Measurements from ENCODE around the gene WLS. TPM values are rescaled to one million over a fixed set of nuclear protein-coding genes. Genes with fewer than 3 reads are reported as not detected.

Gene WLS
- polyA plus RNA-seq, 1 donor from 2014 or later, result 8.8 TPM

DNA sequence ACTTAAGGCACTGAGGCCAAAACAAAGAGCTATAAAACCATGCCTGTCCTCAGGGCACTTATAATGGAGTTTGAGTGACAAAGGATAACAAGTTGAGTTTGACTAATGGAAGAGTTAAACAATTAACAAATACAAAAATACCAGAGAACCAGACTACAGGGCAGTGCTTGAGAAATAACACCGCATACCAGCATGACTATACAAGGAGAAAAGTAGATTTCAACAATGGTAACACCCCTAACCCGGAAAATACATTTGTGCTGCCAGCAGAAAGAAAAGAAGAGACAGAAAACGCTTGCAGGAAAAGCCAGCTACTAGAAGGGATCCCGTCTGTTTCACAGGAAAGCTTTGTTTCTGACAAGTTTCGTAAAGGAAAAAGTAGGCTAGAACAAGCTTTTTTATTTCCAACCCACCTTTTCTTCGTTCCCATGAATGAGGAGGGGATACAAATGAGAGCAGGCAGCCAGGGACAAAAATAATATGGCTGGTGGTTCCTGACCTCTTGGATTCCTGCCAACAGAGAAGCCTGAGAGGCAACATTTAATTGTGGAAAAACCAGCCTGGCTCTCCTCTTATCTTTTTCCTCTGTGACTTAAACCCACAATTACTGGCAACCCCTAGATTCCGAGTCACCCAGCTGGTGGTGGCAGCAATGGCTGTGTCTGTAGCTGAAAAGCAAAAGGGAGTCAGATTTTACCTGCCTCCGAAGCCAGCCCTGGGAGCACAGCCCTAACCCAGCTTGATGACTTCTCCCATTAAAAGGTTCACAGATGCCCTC is 56.5 kb downstream of the WLS start:
- TF ChIP-seq EP300 (conservative IDR thresholded peaks at IDR 0.05; ENCODE audit: poor library complexity, severe bottlenecking) (no peak), RAD21 (conservative IDR thresholded peaks at IDR 0.05) (no peak), POLR2AphosphoS5 (IDR thresholded peaks at IDR 0.05) (no peak), TAF1 (IDR thresholded peaks at IDR 0.05; ENCODE audit: low read depth) (no peak), MXI1 (conservative IDR thresholded peaks at IDR 0.05; ENCODE audit: poor library complexity, severe bottlenecking) (no peak), SMC3 (conservative IDR thresholded peaks at IDR 0.05; ENCODE audit: poor library complexity) (no peak), EZH2 (IDR thresholded peaks at IDR 0.05; ENCODE audit: borderline replicate concordance, insufficient read depth, low read length, poor library complexity, severe bottlenecking) (no peak)
- TF ChIP-seq, protein P1, sequence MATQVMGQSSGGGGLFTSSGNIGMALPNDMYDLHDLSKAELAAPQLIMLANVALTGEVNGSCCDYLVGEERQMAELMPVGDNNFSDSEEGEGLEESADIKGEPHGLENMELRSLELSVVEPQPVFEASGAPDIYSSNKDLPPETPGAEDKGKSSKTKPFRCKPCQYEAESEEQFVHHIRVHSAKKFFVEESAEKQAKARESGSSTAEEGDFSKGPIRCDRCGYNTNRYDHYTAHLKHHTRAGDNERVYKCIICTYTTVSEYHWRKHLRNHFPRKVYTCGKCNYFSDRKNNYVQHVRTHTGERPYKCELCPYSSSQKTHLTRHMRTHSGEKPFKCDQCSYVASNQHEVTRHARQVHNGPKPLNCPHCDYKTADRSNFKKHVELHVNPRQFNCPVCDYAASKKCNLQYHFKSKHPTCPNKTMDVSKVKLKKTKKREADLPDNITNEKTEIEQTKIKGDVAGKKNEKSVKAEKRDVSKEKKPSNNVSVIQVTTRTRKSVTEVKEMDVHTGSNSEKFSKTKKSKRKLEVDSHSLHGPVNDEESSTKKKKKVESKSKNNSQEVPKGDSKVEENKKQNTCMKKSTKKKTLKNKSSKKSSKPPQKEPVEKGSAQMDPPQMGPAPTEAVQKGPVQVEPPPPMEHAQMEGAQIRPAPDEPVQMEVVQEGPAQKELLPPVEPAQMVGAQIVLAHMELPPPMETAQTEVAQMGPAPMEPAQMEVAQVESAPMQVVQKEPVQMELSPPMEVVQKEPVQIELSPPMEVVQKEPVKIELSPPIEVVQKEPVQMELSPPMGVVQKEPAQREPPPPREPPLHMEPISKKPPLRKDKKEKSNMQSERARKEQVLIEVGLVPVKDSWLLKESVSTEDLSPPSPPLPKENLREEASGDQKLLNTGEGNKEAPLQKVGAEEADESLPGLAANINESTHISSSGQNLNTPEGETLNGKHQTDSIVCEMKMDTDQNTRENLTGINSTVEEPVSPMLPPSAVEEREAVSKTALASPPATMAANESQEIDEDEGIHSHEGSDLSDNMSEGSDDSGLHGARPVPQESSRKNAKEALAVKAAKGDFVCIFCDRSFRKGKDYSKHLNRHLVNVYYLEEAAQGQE (IDR thresholded peaks at IDR 0.05; ENCODE audit: borderline replicate concordance), result no peak
- TF ChIP-seq, protein P2, sequence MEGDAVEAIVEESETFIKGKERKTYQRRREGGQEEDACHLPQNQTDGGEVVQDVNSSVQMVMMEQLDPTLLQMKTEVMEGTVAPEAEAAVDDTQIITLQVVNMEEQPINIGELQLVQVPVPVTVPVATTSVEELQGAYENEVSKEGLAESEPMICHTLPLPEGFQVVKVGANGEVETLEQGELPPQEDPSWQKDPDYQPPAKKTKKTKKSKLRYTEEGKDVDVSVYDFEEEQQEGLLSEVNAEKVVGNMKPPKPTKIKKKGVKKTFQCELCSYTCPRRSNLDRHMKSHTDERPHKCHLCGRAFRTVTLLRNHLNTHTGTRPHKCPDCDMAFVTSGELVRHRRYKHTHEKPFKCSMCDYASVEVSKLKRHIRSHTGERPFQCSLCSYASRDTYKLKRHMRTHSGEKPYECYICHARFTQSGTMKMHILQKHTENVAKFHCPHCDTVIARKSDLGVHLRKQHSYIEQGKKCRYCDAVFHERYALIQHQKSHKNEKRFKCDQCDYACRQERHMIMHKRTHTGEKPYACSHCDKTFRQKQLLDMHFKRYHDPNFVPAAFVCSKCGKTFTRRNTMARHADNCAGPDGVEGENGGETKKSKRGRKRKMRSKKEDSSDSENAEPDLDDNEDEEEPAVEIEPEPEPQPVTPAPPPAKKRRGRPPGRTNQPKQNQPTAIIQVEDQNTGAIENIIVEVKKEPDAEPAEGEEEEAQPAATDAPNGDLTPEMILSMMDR (IDR thresholded peaks at IDR 0.05; ENCODE audit: poor library complexity, severe bottlenecking), result no peak
- Histone ChIP-seq H3K27me3 (ENCODE audit: insufficient read depth, low read depth, low read length) (no peaks in the 10 kb centered on the region), H3F3A (ENCODE audit: insufficient read depth, low read length, poor library complexity, severe bottlenecking) (peaks cover 6% of the 10 kb centered on the region), H3K9ac (ENCODE audit: low read length) (no peak overlapping the region), H3K4me2 (ENCODE audit: low read length) (no peak overlapping the region), H3K9me2 (ENCODE audit: insufficient read depth, low read length) (no peaks in the 10 kb centered on the region), H3K27ac (ENCODE audit: low read length) (no peak overlapping the region), H3K79me2 (replicated peaks; ENCODE audit: insufficient read depth, low read length) (no peaks in the 10 kb centered on the region), H3K9me3 (ENCODE audit: low read length) (no peaks in the 10 kb centered on the region), H4K20me1 (ENCODE audit: insufficient read depth) (no peaks in the 10 kb centered on the region), H3K4me3 (ENCODE audit: low read length) (no peak overlapping the region), H3K36me3 (ENCODE audit: insufficient read depth, low read length) (no peaks in the 10 kb centered on the region), H2AFZ (ENCODE audit: low read depth, low read length) (no peak overlapping the region)

DNA sequence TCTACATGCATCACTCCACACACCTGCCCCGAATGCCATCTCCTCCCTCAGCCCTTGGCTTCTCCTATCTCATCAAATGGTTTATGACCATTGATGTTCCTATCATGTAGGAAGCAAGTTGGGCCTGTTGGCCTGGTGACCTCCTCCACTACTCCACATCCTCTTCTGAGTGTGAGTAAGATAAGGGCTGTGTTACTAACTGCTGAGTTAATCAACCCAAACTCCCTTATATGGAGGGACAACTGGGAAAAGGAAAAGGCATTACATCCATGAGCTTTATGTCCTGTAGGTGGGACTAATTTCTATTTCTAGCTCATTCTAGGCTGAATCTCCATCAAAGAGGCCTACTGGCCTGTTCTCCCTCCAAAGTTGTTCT is 57.6 kb downstream of the WLS start:
- Histone ChIP-seq H2AFZ (ENCODE audit: low read depth, low read length) (no peak overlapping the region), H4K20me1 (ENCODE audit: insufficient read depth) (no peaks in the 10 kb centered on the region), H3K4me3 (ENCODE audit: low read length) (no peak overlapping the region), H3K9ac (ENCODE audit: low read length) (peak overlapping the region; percentile 59), H3F3A (ENCODE audit: insufficient read depth, low read length, poor library complexity, severe bottlenecking) (peaks cover 6% of the 10 kb centered on the region), H3K27ac (ENCODE audit: low read length) (peak overlapping the region; percentile 90), H3K4me2 (ENCODE audit: low read length) (no peak overlapping the region), H3K36me3 (ENCODE audit: insufficient read depth, low read length) (no peaks in the 10 kb centered on the region), H3K9me3 (ENCODE audit: low read length) (no peaks in the 10 kb centered on the region), H3K27me3 (ENCODE audit: insufficient read depth, low read depth, low read length) (no peaks in the 10 kb centered on the region), H3K79me2 (replicated peaks; ENCODE audit: insufficient read depth, low read length) (no peaks in the 10 kb centered on the region), H3K9me2 (ENCODE audit: insufficient read depth, low read length) (no peaks in the 10 kb centered on the region)
- TF ChIP-seq EZH2 (IDR thresholded peaks at IDR 0.05; ENCODE audit: borderline replicate concordance, insufficient read depth, low read length, poor library complexity, severe bottlenecking) (no peak), SMC3 (conservative IDR thresholded peaks at IDR 0.05; ENCODE audit: poor library complexity) (no peak), POLR2AphosphoS5 (IDR thresholded peaks at IDR 0.05) (no peak), EP300 (conservative IDR thresholded peaks at IDR 0.05; ENCODE audit: poor library complexity, severe bottlenecking) (no peak), RAD21 (conservative IDR thresholded peaks at IDR 0.05) (no peak), TAF1 (IDR thresholded peaks at IDR 0.05; ENCODE audit: low read depth) (no peak), MXI1 (conservative IDR thresholded peaks at IDR 0.05; ENCODE audit: poor library complexity, severe bottlenecking) (no peak)
- TF ChIP-seq, protein P2 (IDR thresholded peaks at IDR 0.05; ENCODE audit: poor library complexity, severe bottlenecking), result no peak
- TF ChIP-seq, protein P1 (IDR thresholded peaks at IDR 0.05; ENCODE audit: borderline replicate concordance), result no peak

Measured in neural cell (in vitro differentiated cells).